ENCODE measurements around the gene MYOM1.
"Not testable (repeated sequence)": the region's sequence is repeated elsewhere in the genome, so short reads cannot be mapped to it uniquely, and the experiment has no call there.

The MYOM1 gene

DNA sequence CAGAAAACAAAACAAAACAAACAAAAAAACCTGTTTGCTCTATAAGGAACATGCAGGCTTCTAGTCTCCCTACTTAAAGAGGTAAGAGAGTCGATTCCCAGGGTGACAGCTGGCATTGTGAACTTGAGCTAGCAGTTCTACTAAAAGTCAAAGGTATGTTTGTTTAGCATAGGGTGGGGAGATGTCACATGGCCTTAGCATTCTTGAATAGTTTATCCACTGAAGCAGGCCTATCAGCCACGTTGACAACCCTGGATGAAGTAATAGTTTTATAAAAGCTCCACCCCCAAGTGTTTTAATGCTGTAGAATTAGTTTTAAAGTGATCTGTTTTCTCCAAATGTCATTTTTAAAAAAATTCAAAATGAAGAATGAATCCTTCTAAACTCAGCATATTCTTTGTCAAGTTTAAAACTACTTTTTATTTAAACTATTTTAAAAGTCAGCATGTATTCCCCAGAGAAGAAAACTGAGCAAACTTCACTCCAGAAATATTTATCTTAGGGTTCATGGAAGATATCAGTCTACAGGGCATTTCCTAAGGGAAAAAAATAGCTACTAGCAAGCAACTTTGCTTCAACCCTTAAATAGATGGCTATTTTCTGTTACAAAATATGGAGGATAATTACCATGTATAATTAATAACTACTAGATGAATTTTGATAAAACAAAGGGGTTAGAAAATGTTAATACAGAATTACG is 1.7 kb downstream of the MYOM1 start:
- peak; percentile 57 to 81 for DNase-seq

DNA sequence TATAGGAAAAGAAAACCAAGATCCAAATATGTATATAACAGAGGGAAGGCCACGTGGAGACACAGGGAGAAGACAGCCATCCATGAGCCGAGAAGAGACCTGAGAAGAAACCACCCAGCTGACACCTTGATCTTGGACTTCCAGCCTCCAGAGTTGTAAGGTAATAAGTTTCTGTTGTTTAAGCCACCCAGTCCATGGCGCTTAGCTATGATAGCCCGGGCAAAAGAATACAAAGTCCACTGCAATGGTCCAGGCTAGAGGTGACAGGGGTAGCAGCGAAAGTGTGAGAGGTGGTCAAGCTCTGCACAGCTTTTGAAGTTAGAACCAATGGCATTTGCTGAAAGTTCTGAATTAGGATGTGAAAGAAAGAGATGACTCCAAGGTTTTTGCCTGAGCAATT is 2.8 kb downstream of the MYOM1 start:
- DNase-seq = no peak

DNA sequence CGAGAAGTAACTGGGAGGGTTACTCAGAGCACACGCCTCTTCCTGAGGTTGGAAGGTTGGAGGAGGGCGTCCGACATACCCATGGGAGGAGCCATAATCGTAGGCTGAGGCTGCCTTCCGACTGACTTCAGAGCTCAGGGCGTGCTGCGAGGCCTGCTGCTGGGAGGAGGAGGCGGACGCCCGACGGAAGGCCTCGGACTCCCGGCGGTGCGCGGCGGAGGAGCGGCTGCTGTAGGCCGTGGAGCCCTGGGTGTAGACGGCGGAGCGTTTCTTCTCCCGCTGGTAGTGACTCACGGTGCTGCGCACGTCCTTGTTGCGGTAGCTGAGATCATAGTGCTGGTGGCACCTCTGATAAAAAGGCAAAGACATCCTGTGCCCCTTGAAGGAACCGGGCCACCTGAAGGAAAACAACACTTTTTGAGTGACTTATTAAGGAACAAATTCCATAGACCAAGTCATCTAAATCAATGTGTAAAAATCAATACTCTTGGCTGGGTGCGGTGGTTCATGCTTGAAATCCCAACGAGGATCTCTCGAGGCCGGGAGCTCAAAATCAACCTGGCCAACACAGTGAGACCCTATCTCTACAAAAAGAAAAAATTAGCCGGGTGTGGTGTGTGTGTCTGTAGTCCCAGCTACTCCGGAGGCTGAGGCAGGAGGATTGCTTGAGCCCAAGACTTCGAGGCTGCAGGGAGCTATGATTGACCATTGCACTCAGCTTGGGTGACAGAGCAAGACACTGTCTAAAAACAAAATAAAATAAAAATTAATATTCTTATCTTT is 4.7 kb downstream of the MYOM1 start:
- DNase-seq = no peak

DNA sequence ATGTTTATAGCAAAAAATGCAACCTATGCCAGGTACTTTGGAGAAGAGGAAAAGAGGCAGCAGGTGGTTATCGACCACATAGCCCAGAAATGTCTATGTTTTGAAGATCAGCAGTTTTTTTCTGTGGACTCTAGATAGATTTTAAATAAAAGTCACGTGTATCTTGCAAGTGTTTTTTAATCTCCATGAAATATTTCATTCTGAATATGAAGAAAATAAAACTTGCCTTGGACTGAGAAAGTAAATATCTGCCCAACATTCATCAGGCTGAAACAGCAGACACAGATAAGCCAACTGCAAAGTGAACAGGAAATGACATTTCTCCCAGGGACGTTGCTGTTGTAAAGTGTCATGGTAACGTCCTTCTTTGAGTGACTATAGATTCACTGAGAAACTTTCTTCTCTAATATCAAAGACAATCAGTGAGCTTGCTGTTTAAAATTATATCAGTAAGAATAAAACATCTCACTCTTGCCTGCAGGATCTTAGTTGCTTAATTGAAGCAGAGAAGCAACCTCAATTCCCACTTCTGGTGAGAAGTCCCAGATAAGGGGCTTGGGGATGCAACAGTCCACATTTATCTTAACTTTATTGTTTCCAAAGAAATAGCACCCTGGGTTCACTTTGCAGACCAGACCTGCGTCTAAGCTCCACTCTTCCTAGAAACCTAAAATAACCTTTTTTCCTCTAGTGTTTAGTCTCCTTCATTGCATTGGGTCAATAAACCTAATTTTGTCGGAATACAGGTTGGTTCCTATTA is 6.3 kb downstream of the MYOM1 start:
- DNase-seq = no peak

DNA sequence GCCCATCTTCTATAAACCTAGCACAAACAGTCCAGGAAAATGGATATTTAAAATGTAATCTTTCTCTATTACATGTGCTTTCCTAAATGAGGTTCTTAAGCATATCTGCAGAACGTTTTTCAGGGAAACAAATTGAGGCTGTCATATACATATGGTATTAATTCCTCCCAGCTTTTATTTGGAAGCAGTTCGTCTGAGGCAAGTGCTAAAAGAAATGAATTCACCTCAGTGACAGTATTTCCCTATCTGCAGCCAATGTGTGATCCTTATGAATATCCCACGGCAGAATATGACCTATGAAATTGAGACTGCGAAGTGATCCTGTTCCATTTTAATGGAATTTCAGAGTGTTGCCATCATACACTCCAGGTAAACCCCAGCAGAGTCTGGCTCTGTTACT is 7.1 kb downstream of the MYOM1 start:
- no peak for DNase-seq

DNA sequence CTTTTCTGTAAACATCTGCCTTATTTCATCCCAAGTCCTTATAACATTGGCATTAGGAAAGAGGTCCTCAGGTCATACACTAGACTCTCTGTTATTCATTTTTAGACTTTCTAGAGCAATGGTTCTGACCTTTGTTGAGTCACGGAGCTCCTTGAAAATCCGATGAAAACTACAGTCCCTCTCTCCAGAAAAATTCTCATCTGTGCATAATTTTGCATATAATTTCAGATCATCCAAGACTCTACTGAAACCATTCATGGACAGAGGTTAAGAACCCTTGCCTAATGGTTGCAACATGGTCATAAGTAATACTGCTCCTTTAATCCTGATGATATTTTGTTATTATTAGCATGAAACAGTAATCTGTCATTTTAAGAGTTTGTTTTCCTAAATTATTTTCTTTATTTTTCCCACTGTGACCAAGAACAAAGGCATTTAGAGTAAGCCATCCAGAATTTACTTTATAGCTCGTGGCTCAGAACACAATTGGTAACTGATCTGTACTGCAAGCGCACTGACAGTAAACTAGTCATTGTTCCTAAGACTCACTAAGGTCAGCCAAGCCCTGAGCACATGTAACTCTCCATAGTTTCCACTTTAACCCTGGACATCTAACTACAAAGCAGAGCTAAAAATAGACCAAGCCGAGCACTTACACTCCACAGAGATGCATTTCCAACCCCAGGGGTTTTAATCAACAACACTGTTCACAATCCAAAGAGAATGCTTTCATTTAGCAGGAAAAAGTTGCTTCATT is 8.4 kb downstream of the MYOM1 start:
- no peak for DNase-seq

DNA sequence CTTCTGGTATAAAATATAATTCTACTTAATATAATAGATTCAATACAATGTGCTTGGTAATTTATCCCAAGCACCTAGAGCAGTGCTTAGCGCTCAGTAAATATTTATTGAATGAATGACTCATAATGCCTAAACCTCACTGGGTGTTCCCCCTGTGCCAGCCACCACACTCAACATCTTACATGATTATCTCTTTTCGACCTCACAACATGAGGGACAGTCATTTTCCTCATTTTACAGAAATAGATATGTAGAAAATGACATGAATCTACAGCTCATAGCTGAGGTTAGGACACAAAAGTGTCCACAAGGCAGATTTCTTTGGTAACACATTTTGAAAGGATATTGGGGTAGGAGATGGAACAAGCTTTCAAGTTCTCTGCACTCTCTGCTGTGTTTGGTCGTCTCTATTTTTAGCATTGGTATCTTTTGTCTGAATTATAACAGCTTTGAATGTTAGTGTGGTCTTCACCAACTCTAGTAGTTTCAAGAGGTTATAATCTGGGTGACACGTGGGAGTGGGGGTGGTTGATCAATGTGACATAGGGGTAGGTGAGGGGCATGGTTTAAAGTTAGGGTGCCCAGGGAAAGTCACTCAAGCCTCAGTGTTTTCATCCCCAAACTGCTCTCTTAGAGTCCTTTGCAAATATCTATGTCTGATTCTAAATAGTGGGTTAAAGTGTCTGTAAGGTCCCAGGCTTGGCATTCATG is 9.8 kb downstream of the MYOM1 start:
- DNase-seq = no peak

DNA sequence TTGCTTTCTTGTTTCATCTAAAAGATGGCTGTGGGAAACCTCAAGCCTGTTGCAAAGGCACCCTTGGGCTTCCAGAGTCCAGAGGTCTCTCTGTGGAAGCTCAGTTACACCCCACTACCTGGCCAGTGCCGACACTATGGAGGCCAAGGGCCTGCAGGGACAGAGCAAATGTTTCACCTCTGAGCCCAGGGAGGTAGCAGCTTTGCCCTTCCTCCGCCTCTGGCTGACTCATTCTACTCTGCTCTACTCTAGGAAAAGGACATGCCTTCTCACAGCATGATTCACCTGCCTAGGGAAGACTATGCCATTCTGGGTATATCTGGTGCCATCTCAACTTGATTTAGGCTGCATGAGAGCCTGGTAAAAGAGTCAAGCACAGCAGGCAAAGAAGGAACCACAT is 12.2 kb downstream of the MYOM1 start:
- no peak for DNase-seq

DNA sequence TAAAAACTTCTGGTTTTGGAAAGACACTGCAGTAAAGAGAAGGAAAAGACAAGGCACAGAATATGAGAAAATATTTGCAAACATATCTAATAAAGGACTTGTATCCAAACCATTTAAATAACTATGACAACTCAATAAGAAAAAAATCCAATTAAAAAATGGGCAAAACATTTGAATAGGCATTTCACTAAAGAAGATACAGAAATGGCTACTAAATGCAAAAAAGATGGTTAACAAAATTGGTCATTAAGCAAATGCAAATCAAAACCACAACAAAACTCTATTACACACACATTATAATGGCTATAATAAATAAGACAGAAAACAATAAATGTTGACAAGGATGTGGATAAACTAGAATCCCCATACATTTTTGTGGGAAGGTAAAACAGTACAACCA is 14.5 kb downstream of the MYOM1 start:
- no peak for DNase-seq

DNA sequence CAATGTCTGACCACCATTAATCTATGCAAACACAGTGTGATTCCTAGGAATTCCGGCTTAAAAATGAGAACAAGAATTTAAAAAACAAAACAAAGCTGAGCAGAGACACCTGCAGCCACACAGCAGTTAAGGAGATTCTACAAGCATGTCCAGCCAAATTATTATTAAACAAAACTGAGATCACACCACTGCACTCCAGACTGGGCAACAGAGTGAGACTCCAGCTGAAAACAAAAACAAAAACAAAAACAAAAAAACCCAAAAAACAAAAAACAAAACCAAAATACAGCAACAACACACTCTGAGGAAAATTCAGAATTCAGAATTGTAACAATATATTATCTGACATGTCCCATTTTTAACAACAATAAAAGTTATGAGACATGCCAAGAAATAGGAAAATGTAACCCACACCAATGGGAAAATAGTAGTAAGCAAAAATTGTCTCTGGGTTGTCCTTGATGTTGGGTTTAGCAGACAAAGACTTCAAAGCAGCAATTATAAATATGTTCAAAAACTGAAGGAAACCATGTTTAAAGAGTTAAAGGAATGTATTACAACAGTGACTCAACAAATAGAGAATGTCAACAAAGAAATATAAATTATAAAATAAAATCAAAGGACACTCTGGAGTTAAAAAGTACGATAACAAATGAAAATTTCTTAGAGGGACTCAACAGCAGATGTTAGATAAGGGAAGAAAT is 19.7 kb downstream of the MYOM1 start:
- no peak for DNase-seq

DNA sequence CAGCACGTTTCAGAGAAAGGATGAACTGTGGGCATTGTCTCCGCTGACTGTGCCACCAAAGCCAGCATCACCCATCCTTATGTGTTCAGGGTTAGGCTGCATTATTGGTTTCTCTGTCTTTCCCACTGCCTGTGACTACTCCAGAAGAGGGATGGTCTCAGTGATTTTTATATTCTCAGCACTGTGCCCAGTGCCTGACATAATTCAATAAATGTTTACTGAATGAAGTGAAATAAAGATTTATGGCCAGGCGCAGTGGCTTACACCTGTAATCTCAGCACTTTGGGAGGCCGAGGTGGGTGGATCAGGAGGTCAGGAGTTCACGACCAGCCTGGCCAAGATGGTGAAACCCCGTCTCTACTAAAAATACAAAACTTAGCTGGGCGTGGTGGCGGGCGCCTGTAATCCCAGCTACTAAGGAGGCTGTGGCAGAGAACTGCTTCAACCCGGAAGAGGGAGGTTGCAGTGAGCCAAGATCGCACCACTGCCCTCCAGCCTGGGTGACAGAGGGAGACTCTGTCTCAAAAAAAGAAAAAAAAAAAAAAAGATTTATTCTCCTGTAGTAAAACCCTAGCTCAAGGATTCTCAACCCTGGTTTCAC is 21.4 kb downstream of the MYOM1 start:
- DNase-seq = not testable (repeated sequence)

DNA sequence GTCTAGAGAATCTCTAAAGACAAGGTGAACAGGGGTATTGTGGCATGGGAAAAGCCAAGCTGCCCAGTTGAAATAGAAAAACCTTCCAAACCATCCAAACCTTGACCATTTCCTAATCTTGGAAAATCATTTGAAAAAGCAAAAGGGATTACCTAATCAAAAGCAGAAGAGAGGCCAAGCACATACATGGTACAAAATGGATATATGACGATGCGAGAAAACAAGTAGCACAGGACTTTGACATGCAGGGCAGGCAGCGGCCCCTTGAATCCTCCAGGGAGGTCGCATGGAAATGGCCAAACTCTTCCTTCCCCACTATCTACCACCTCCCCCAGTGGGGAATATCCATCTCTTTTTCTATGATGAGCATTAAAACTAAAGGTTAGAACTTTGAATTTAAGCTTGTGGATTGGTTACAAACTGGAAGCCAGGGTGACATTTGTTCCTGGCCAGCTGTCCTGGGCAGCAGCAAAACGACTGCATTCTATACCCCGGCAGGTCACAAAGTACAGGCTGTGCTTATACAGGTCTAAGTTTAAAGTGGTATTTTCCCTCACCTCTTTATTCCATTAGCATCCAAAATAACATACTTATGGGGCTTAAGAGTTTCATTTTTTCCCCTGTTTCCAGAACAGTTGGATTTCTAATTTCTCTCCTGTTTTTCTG is 24.7 kb downstream of the MYOM1 start:
- no peak for DNase-seq

DNA sequence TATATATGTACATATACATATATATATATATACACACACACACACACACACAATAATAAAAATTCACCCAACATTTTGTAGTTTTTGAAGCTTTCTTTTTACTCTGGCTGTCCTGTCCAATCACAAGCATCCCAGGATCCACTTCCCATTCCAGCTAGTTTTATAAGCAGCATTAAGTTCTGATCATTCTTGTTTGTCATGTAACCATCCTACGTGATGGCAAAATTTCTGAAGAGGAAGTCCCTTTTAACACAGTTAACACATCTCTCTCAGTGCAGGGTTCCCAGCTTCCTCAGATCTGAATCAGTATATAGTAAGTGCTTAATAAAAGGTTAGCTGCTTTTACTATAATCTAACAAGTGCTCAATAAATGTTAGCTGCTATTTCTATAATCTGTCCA is 26.4 kb downstream of the MYOM1 start:
- no peak for DNase-seq

DNA sequence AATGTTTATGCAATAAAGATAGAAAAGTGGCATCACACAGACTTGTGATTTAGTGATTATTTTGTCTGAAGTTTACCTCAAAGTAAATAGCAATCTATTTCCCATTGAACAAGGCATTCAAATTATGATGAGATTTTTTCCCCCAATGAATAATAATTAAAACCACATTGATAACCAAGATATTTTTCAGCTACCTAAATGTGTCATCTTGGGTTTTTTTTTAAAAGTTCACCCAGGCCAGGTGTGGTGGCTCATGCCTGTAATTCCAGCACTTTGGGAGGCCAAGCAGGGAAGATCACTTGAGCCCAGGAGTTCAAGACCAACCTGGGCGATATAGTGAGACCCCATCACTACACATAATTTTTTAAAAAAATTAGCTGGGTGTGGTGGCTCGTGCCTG is 27.0 kb downstream of the MYOM1 start:
- DNase-seq = no peak

DNA sequence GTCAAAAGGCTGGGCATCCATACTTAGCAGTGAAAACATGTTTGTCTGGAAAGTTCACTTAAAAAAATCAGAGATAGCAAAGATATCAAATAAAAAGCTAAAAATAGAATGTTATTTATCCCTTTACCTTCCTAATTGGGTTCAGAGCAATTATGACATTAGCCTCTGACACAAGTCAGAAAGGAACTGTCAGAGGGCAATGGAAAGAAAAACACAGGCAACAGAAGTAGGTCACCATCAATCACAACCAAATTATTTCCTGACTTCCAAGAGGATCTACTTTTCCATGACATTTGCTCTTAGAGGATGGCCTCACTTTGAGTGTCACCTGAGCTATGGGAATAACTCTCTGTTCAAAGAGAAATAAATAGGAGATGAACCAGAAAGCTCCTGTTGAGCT is 27.5 kb downstream of the MYOM1 start:
- DNase-seq = no peak

DNA sequence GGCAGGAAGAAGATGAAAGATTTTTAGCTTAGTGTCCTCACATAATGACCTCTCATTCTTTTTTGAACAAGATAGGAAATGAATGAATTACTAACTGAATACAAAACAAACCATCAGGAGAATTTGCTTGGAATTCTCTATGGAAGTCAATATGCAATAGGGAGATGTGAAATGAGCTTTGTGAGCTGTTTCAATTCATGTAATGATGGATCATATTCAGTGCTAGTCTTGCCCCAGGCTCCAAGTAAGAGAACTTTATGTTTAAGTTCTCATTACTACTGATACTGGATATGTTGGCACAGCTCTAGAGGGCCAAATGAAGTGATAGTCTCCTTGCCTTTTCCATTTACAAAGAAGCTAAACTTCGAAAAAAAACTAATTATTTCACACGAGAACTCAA is 29.2 kb downstream of the MYOM1 start:
- no peak for DNase-seq

DNA sequence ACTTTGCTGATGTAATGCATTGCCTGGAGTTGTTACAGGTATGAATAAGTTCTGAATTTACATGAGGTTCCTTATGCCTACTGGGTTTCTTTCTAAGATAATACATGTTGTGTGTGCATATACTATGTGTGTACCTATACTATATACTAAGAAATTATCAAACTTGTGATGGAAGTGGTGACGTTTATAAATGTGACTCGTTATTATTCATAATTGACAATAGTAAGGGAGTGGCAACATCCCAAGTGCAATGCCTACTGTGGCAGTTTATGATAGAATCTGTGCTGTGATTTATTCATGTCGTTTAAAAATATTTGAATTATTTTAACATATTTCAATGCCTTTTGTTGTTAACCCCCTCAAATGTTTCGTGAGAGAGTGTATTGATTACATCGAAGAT is 29.9 kb downstream of the MYOM1 start:
- DNase-seq = no peak

DNA sequence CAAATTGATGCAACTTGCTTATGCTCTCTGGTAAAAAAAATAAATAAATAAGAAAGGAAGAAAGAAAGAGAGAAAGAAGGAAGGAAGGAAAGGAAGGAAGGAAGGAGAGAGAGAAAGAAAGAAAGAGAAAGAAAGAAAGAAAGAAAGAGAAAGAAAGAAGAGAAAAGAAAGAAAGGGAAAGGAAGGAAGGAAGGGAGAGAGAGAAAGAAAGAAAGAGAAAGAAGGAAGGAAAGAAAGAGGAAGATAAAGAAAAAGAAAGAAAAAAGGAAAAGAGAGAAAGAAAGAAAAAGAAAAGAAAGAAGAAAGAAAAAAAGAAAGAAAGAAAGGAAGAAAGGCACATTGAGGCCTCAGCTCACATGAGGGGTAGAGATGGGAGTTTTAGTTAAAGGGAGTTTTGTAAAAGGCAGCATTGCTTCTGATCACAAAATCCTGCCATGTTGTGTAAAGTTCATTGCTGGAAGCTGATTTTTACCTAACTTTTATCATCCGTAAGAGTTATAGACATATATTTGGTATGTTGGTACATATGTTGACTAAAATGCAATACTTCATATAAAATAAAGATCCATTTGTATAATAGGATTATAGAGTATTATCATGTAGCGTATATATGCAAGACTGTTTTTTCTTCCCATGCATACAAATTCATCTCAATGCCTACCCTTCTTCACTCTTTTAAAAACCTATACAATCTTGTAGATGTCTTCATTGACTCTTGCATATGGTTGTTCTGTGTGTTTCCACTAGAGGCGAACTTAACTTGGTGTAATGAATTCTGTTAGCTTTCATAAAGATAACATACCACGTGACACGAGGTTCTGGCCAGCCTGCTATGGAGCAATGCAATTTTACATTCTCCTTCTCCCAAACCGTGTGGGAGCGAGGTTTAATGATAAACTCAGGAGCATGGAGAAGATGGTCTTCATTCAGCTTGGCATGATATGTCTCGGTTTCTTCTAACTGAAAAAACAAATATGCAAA is 32.8 kb downstream of the MYOM1 start:
- DNase-seq = peak in 1 of 2 experiments; percentile 2

DNA sequence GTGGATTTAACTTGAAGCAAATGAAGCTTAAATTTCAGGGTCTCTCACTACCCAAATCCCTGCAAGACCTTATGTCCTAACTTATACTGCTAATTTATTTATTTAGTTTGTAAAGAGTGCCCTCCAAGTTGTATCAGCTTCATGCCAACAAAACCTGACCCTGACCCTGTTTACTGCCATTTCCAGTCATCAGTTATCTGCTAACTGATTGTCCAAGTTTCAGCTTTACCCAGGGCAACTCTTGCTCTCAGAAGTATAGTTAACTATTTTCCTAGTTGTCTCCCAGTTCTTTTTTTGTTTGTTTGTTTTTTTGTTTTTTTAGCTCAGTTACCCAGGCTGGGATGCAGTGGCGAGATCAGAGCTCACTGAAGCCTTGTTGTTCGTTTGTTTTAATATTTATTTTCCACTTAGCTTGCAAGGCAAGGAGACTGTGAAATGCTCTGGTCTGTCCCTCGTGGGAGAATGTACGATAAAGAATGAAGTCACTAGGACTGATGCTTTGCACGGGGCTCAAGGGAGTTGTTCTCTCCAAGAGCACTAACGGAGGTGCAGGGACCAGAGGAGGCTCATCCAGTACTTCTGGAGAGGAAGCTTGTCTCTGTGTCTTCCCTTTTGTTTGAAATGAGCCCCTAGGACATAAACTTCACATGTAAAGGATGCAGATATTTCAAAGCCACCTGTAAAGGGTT is 35.3 kb downstream of the MYOM1 start:
- DNase-seq = no peak

Measured in NCI-H524 (cell line).